ENCODE measurements around the gene BPGM.
A peak's percentile ranks its signal among the peaks of the same experiment; 100 is the strongest.

BPGM gene

GRCh38 chr7:134646425-134647305 lies at the start of gene BPGM:
Gene BPGM, plus strand, starts transcription at chr7:134646853. Its CDS starts 14,655 bp downstream, at chr7:134661508.
- DNase-seq (ENCODE audit: low spot score): peak; percentile 91
- TF ChIP-seq CTCF (IDR thresholded peaks at IDR 0.05; ENCODE audit: borderline replicate concordance, control extremely low read depth, extremely low read depth, insufficient read depth, missing control alignments): peak; percentile 47
- in situ Hi-C loops (cut with MboI; ENCODE audit: low sequenced_read_pairs, unreplicated experiment): no loop called here

DNA sequence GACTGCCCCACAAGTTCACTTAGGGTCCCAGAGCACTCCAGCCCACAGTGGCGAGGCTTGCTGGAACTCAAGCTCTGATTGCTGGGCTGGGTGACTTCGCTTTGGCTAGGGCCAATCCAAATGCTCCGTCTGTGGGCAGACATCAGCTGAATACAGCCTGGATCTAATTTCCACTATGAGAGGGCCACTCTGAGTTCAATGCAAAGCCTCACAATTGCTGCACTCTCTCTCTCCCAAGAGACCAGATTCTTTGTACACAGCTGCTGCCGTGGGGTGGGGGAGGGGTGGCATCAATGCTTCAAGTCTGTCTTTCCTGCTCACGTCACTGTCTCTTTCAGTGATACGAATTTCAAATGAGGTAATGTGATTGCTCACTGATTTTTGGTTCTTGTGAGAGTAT lies 47.3 kb upstream of the BPGM start:
- in situ Hi-C loops (cut with MboI; ENCODE audit: low sequenced_read_pairs, unreplicated experiment): no loop called here
- no peak for TF ChIP-seq CTCF (IDR thresholded peaks at IDR 0.05; ENCODE audit: borderline replicate concordance, control extremely low read depth, extremely low read depth, insufficient read depth, missing control alignments)
- DNase-seq (ENCODE audit: low spot score): no peak

DNA sequence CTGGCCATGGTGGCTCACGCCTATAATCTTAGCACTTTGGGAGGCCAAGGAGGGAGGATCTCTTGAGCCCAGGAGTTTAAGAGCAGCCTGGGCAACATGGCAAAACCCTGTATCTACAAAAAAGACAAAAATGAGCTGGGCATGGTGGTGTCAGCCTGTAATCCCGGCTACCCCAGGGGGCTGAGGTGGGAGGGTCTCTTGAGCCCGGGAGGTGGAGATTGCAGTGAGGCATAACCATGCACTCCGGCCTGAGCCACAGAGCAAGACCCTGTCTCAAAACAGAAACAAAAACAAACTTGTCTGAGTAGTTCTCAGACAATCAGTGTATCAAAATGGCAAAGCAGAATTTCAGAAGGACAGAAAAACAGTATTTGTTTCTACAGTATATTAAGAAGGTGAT lies 45.2 kb upstream of the BPGM start:
- no peak for DNase-seq (ENCODE audit: low spot score)
- TF ChIP-seq CTCF (IDR thresholded peaks at IDR 0.05; ENCODE audit: borderline replicate concordance, control extremely low read depth, extremely low read depth, insufficient read depth, missing control alignments): no peak
- in situ Hi-C loops (cut with MboI; ENCODE audit: low sequenced_read_pairs, unreplicated experiment): loop anchor here (5.0 kb wide), 1 partner anchor 169 kb away; no protein-coding TSS in a partner anchor

- no peak for DNase-seq (ENCODE audit: low spot score)
- in situ Hi-C loops (cut with MboI; ENCODE audit: low sequenced_read_pairs, unreplicated experiment): loop anchor here (5.0 kb wide), 1 partner anchor 171 kb away; no protein-coding TSS in a partner anchor
- no peak for TF ChIP-seq CTCF (IDR thresholded peaks at IDR 0.05; ENCODE audit: borderline replicate concordance, control extremely low read depth, extremely low read depth, insufficient read depth, missing control alignments)
Measured at GRCh38 chr7:134602881-134603451, 43.7 kb upstream of the BPGM start.

DNA sequence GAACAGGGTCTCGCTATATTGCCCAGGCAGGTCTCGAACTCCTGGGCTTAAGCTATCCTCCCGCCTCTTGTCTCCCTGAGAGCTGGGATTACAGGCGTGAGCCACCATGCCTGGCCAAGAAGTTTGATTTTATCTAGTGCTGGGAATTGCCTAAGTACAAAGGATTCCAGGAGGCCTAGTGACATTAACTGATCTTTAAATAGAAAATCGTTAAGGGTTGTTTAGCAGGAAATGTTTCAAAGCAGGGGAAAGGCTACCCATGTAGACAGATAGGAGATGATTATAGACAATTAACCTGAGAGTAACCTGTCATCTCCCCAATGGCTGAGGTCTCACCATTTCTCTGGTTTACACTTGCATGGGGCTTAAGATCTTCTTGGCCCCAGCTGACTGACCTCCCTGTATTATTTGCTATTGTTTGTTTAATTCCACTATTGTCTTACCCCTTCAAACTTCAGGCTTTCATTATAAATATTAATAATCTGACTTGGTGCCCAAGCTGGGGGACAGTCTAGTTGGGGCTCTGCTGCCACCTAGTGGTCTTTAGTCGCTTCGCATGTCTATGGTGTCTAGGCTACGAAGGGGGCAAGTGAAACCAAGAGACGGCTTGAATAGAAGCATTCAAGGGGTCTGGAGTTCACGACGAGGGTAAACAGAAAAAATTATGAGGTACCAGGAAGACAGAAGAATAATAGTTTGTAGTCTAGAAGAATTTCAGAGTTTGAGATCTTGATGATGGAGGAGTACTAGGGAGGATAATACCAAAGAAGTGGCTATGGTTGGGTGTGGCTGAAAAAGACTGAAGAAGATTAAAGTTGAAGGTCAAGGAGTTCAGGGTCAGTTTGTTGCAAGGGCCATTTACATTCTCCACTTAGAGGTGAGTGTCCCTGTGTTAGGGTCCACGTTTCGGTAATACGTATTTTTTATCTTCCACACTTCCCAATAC lies 40.4 kb upstream of the BPGM start:
- DNase-seq (ENCODE audit: low spot score): peak; percentile 57
- peak; percentile 84 for TF ChIP-seq CTCF (IDR thresholded peaks at IDR 0.05; ENCODE audit: borderline replicate concordance, control extremely low read depth, extremely low read depth, insufficient read depth, missing control alignments)
- in situ Hi-C loops (cut with MboI; ENCODE audit: low sequenced_read_pairs, unreplicated experiment): no loop called here

- DNase-seq (ENCODE audit: low spot score): no peak
- no peak for TF ChIP-seq CTCF (IDR thresholded peaks at IDR 0.05; ENCODE audit: borderline replicate concordance, control extremely low read depth, extremely low read depth, insufficient read depth, missing control alignments)
- in situ Hi-C loops (cut with MboI; ENCODE audit: low sequenced_read_pairs, unreplicated experiment): loop anchor here (10.0 kb wide), 1 partner anchor 333 kb away; no protein-coding TSS in a partner anchor
Measured at GRCh38 chr7:134611611-134612151, 35.0 kb upstream of the BPGM start.
